Duodenal mucosa (tissue), 2 donors: ENCODE results near the gene PDK2.
"Not testable (repeated sequence)": the region's sequence is repeated elsewhere in the genome, so short reads cannot be mapped to it uniquely, and the experiment has no call there.

Experiments
- H3K27ac ChIP-seq: one replicate; pipeline ENCODE4 v1.7.0; 2013; ENCODE audit warnings: low read depth, low read length
- H3K27me3 ChIP-seq, 2 donors: one replicate each; pipeline ENCODE4 v1.7.0; 2013; ENCODE audit warnings: low read length in 2 of 2, control low read depth in 1 of 2; ENCODE audit not compliant: insufficient read depth in 2 of 2, control insufficient read depth in 1 of 2
- H3K36me3 ChIP-seq, 2 donors: one replicate each; pipeline ENCODE4 v1.7.0; 2013; ENCODE audit warnings: low read length in 2 of 2, control low read depth in 1 of 2; ENCODE audit not compliant: insufficient read depth in 2 of 2, control insufficient read depth in 1 of 2
- H3K4me1 ChIP-seq, 2 donors: one replicate each; pipeline ENCODE4 v1.7.0; 2013; ENCODE audit warnings: low read length in 2 of 2, control low read depth in 1 of 2; ENCODE audit not compliant: insufficient read depth in 2 of 2, control insufficient read depth in 1 of 2
- H3K4me3 ChIP-seq, 2 donors: one replicate each; pipeline ENCODE4 v1.7.0; 2013; ENCODE audit warnings: low read length in 2 of 2, low read depth in 1 of 2
- H3K9ac ChIP-seq, 2 donors: one replicate each; pipeline ENCODE4 v1.7.0; 2013; ENCODE audit warnings: low read length in 2 of 2, low read depth in 1 of 2
- H3K9me3 ChIP-seq, 2 donors: one replicate each; pipeline ENCODE4 v1.7.0; 2013; ENCODE audit warnings: low read length in 2 of 2, control low read depth in 1 of 2; ENCODE audit not compliant: control insufficient read depth in 1 of 2

The PDK2 gene

DNA sequence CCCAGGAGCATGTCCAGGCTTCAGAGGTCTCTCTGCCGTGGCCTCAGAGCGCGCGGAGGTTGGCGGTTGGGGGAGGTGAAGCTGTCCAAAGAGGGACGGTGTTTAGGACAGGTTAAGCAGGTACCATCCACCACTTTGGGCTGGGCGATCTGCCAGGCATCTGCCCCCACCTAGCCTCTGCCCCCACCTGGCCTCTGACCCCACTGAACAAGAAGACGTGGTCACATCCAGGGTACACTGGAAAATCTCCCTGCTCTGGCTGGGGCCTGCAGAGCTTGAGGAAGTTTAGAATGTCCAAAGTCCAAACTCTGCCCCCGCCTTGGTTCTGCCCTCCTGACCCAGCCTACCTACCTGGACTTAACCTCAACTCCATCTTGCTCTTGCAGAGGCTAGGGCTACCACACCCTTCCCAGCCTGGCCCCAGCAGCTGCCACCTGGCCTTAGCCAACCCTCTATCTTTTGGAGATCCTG lies 37.6 kb upstream of the PDK2 start:
- H3K4me3 ChIP-seq = peak overlapping the region; percentile 81 to 86

DNA sequence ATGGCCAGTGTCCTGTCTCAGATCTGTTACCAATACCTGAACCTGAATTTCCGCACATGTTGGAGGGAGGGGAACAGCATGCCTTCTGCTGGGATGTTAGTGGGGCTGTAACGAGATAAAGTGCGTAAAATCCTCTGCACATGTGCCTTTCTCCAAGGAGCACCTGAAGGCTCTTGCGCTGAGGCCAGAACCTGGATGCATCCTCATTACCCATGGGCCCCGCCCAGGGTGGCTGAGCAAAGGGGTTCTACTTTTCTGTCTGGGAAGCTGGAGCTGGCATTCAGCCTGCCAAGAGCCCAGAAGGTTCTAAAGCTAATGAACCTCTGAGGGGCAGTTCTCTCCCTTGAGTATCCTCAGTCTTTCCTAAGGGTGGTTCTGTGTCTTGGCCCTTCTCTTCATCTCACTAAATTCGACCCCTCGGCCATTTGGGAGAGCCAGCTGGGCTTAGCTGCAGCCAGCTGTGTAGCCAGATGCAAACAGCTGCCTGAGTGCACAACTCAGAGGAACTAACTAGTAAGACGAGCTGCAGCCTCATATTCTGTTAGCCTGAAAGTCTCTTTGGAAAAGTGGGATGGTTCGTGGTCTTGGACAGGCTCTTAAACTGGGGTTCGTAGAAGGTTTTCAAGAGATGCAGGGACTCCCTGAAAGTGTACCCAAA lies 36.7 kb upstream of the PDK2 start:
- Histone ChIP-seq H3K4me1 (peaks cover 65 to 72% of the 10 kb centered on the region in 2 donors), H3K9me3 (no peaks in the 10 kb centered on the region), H3K27ac (no peak overlapping the region), H3K27me3 (no peaks in the 10 kb centered on the region), H3K9ac (peak overlapping the region; percentile 25 to 45), H3K4me3 (peak overlapping the region; percentile 59 to 81), H3K36me3 (no peaks in the 10 kb centered on the region)

More for the DNA sequence above, 37.6 kb upstream of the PDK2 start:
- Histone ChIP-seq H3K9me3 (no peaks in the 10 kb centered on the region), H3K9ac (peak overlapping the region; percentile 75 to 87), H3K27me3 (no peaks in the 10 kb centered on the region), H3K4me1 (peaks cover 61 to 64% of the 10 kb centered on the region in 2 donors), H3K27ac (peak overlapping the region; percentile 90), H3K36me3 (no peaks in the 10 kb centered on the region)

DNA sequence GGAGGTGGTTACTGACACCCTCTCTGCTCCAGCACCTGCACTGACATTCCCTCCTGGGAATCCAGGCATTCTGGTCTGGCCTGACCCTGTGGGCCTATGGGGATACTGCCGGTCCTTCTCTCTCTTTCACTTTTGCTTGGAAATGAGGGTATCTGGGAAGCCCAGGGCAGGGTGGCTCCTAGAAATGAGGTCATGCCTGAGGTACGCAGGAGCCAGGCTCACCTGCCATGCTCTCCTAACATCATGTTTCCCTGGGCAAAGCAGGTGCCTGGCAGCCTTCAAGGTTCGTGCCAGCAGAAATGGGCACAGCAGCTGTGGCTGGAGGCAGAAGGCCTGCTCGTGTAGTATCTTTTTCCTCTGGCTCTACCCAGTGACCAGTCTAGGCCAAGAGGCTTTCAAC lies 35.9 kb upstream of the PDK2 start:
- H3K9ac ChIP-seq = peak overlapping the region; percentile 45 to 51
- H3K27me3 ChIP-seq = no peaks in the 10 kb centered on the region
- no peak overlapping the region for H3K27ac ChIP-seq
- H3K4me1 ChIP-seq = peaks cover 64 to 78% of the 10 kb centered on the region in 2 donors
- H3K4me3 ChIP-seq = peak overlapping the region; percentile 29 to 81
- peaks cover 0 to under 1% of the 10 kb centered on the region in 2 donors for H3K36me3 ChIP-seq
- no peaks in the 10 kb centered on the region for H3K9me3 ChIP-seq

DNA sequence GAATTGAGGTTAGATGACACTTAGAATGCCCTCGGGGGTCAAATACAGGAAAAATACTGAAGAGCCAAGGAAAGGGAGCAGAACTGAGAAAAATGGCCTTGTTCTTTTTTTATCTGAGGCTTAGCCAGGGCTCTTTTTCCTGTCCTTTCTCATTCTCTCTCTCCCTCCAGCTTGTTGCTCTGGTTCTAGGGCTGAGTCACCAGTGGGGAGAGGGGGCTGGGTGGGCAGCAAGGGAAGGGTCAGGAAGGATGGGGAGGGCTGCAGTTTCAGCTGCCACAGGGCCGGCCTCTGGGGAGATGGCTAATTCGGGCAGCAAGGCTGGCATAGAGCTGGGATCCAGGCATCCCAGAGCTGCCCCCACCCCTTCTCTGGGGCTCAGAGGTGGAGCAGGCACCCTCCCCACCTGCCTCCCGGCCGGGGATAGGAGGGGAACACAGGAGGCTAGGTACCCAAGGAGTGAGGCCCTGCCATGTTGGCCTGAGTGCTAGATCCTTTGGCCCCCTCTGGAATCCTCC lies 35.3 kb upstream of the PDK2 start:
- peaks cover 0 to 6% of the 10 kb centered on the region in 2 donors for H3K36me3 ChIP-seq
- H3K9ac ChIP-seq = peak overlapping the region; percentile 45 to 51
- no peaks in the 10 kb centered on the region for H3K27me3 ChIP-seq
- peaks cover 68 to 77% of the 10 kb centered on the region in 2 donors for H3K4me1 ChIP-seq
- H3K27ac ChIP-seq = peak overlapping the region; percentile 55
- peak overlapping the region in 1 of 2 donors; percentile 81 for H3K4me3 ChIP-seq
- H3K9me3 ChIP-seq = no peaks in the 10 kb centered on the region

DNA sequence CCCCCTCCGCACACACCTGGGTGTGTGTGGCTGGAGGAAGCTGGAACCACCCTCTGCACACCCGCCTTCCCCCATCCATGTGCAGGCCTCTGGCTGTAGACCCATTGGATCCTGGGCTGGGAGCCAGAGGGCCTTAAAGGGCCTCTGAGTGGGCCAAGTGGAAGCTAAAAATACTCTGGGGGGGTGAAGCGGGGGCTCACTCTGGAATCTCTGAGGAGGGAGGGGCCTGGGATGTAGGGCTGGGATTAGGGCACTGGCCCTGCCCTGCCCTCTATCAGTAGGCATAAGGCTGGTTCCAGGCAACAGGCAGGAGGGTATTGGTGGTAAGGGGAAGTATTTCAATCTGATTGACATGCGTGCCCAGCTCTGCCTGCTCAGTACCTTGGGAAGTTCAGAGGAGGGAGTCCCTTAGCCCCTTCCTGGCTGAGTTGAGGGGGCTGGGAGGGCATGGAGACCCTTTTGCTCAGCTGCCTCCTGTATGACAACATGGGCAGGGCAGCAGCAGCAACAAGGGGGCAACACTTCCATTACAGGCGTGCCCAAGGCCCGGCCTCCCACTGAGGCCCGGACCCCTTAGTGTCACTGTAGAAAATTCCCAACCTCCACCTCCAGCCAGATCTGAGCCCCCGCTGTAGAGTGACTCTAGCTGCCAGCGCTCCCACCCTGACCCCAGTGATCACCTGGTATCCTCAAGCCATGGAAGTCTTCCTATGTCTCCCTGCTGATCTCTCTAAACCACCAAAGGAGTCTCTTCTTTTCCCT lies 34.0 kb upstream of the PDK2 start:
- Histone ChIP-seq H3K27ac (peak overlapping the region; percentile 39), H3K9me3 (no peaks in the 10 kb centered on the region), H3K9ac (no peak overlapping the region), H3K36me3 (peaks cover 0 to 14% of the 10 kb centered on the region in 2 donors), H3K27me3 (no peaks in the 10 kb centered on the region), H3K4me1 (peaks cover 68 to 70% of the 10 kb centered on the region in 2 donors), H3K4me3 (peak overlapping the region in 1 of 2 donors; percentile 21)

DNA sequence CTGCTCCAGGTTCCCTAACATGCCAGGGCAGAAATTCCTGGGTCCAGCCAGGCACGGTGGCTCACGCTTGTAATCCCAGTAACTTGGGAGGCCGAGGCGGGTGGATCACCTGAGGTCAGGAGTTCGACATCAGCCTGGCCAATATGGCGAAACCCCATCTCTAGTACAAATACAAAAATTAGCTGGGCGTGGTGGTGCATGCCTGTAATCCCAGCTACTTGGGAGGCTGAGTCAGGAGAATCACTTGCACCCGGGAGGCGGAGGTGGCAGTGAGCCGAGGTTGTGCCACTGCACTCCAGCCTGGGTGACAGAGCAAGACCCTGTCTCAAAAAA lies 33.5 kb upstream of the PDK2 start:
- H3K9ac ChIP-seq, H3K9me3 ChIP-seq, H3K27ac ChIP-seq, H3K4me3 ChIP-seq, H3K27me3 ChIP-seq: not testable (repeated sequence)
- H3K4me1 ChIP-seq = peaks cover 68 to 70% of the 10 kb centered on the region in 2 donors
- peaks cover 0 to 14% of the 10 kb centered on the region in 2 donors for H3K36me3 ChIP-seq

DNA sequence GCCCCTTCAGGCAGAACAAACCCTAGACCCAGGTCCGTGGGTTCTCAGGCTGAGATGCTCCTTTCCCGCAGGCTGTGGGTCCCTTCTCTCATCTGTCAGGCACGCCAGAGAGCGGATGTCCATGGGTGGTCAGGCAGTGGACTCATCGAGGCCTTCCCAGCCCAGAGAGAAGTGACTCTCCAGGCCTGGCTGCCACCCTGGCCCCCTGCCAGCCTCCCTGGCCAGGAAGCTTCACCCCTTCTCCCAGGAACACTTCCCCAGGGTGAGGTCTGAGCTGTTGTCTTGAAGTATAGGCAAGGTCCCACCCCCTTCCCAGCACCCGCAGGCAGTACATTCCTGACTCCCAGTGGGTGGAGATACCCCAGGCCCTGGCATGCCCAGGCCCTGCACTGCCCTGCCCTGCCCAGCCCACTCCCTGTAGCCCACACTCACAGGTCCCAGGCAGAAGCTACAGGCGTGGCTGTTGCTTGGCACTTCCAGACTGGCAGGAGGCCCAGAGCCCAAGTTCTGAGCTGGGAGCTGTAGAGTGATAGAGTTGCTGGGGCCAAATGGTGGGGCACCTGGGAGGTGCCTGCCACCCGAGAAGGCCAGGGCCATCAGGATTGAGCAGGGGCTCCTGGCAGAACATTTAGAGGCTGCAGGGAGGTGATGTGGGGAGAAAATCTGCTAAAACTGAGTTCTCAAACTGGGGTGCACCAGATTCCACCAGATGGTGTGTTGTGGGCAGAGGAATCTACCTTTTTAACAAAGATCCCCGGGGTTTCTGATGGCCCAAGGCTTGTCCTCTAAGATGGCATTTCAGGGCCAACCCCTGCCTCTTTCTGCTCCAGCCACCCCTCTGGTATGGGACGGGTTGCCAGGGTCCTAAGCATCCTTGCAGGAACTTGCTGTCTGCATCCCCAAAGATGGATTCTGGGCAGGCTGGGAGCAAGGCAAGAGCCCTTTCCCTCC lies 32.6 kb upstream of the PDK2 start:
- peaks cover 0 to 21% of the 10 kb centered on the region in 2 donors for H3K36me3 ChIP-seq
- H3K9me3 ChIP-seq = no peaks in the 10 kb centered on the region
- H3K4me1 ChIP-seq = peaks cover 62 to 63% of the 10 kb centered on the region in 2 donors
- no peak overlapping the region for H3K4me3 ChIP-seq
- H3K9ac ChIP-seq = peak overlapping the region in 1 of 2 donors; percentile 46
- H3K27me3 ChIP-seq = no peaks in the 10 kb centered on the region
- peak overlapping the region; percentile 62 for H3K27ac ChIP-seq

DNA sequence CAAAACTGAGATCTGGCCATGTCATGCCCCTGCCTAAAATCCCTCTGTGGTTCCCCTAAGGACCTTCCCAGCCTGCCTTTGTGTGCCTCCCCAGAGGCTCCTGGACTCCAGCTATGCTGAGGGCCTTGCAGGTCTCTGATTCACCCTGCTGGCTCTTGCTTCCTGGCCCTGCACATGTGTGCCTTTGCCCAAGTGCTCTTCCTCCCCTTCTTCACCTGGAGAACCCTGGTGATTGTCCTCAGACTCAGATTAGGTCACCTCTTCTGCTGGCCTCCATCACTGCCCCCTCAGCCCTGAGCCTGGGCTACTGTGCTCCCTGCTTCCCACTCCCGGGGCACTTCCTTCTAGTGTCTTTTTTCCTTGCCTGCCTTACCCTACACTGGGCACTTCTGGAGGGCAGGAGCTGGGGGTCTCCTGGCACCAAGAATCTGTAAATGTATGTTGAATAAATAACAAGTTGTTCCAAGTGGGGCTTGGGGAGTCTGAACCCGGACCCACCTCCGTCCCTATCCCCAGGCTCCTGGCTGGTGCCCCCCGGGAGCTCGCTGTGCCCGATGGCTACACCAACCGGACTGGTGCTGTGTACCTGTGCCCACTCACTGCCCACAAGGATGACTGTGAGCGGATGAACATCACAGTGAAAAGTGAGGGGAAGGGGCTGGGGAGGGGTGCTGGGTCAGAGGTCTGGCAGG lies 31.4 kb upstream of the PDK2 start:
- peaks cover 51% of the 10 kb centered on the region in 2 donors for H3K4me1 ChIP-seq
- H3K27ac ChIP-seq = peak overlapping the region; percentile 71
- H3K36me3 ChIP-seq = peaks cover 7 to 30% of the 10 kb centered on the region in 2 donors
- H3K4me3 ChIP-seq = no peak overlapping the region
- H3K9ac ChIP-seq = no peak overlapping the region
- H3K9me3 ChIP-seq = no peaks in the 10 kb centered on the region
- H3K27me3 ChIP-seq = no peaks in the 10 kb centered on the region

DNA sequence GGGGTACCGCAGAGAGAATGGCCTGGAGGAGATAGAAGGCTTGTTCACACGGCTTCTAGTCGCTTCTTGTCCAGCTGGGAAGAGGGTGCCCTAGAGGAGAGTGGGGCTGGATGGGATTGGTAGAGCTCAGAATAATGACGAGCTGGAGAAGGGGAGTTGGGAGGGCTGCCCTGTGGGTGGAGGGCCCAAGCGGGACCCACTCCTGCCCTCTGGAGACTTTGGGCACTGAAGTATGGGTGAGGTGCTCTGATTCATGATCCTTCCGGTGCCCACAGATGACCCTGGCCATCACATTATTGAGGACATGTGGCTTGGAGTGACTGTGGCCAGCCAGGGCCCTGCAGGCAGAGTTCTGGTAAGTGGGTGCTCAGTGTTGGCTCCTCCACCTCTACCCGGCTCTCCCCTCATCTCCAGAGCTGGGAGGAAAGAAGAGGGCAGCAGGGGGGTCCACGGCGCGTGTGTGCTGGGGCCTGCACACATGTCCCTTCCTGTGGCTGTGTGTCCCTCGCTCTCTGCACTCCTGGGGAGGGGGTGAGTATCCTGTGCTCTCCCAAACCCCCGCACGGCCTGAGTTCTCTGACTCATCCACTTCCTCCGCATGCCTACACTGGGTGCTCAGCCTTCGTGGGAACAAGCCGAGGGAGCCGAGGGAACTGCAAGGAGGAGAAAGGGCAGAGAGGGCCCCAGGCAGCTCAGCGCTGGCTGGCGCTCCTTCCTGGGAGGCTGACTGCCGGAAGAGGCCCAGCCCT lies 30.7 kb upstream of the PDK2 start:
- Histone ChIP-seq H3K27me3 (no peaks in the 10 kb centered on the region), H3K4me3 (no peak overlapping the region), H3K9me3 (no peaks in the 10 kb centered on the region), H3K9ac (no peak overlapping the region), H3K27ac (peak overlapping the region; percentile 71), H3K4me1 (peaks cover 44% of the 10 kb centered on the region in 2 donors), H3K36me3 (peaks cover 7 to 35% of the 10 kb centered on the region in 2 donors)
